ENCODE results near the gene KYNU.

GRCh38 chr2:142983174-142983573 is 105.7 kb downstream of the KYNU start:
- TF ChIP-seq GATA2 (IDR thresholded peaks at IDR 0.05; ENCODE audit: low read depth, low read length), result no peak
- TF ChIP-seq GATA3 (IDR thresholded peaks at IDR 0.05; ENCODE audit: low read depth, low read length), result no peak

All from SH-SY5Y (cell line).